ENCODE data around the gene C9orf72.

The C9orf72 gene

GRCh38 chr9:27586304-27586703 is 13.0 kb upstream of the C9orf72 start:
- Histone ChIP-seq H3K27me3 (no peaks in the 10 kb centered on the region), H3K9me3 (no peaks in the 10 kb centered on the region), H3K36me3 (no peaks in the 10 kb centered on the region), H3K4me1 (no peaks in the 10 kb centered on the region), H3K4me3 (ENCODE audit: low read depth, low read length) (no peak overlapping the region)
- TF ChIP-seq, protein P1, sequence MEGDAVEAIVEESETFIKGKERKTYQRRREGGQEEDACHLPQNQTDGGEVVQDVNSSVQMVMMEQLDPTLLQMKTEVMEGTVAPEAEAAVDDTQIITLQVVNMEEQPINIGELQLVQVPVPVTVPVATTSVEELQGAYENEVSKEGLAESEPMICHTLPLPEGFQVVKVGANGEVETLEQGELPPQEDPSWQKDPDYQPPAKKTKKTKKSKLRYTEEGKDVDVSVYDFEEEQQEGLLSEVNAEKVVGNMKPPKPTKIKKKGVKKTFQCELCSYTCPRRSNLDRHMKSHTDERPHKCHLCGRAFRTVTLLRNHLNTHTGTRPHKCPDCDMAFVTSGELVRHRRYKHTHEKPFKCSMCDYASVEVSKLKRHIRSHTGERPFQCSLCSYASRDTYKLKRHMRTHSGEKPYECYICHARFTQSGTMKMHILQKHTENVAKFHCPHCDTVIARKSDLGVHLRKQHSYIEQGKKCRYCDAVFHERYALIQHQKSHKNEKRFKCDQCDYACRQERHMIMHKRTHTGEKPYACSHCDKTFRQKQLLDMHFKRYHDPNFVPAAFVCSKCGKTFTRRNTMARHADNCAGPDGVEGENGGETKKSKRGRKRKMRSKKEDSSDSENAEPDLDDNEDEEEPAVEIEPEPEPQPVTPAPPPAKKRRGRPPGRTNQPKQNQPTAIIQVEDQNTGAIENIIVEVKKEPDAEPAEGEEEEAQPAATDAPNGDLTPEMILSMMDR (IDR thresholded peaks at IDR 0.05; ENCODE audit: low read depth, low read length), result no peak
- no peak for DNase-seq

DNA sequence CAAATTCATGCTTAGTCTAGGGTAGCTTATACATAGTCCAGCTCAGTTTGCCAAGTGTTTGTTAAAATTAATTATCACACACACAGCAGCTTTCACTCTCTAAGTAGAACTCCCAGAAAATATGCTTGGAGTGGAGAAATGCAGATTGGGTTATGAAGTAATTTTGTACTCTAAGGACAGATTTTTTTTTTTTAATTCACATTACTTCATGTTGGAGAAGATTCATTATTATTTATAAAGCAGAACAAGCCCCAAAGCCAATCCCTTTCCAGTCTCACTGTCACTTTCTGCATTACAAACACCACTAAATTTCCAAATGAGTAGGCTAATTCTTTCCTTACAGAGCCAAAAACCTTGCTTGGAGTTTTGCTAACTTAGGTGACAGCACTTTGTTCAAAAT is 11.7 kb upstream of the C9orf72 start:
- TF ChIP-seq, protein P1 (IDR thresholded peaks at IDR 0.05; ENCODE audit: low read depth, low read length), result no peak

GRCh38 chr9:27582794-27583193 is 9.5 kb upstream of the C9orf72 start:
- H3K9me3 ChIP-seq, result no peaks in the 10 kb centered on the region
- no peak for DNase-seq
- no peaks in the 10 kb centered on the region for H3K36me3 ChIP-seq
- no peaks in the 10 kb centered on the region for H3K27me3 ChIP-seq
- H3K4me1 ChIP-seq, result no peaks in the 10 kb centered on the region
- TF ChIP-seq, protein P1 (IDR thresholded peaks at IDR 0.05; ENCODE audit: low read depth, low read length), result no peak
- H3K4me3 ChIP-seq (ENCODE audit: low read depth, low read length), result no peak overlapping the region

More for the DNA sequence above, 11.7 kb upstream of the C9orf72 start:
- H3K9me3 ChIP-seq, result no peaks in the 10 kb centered on the region
- no peaks in the 10 kb centered on the region for H3K4me1 ChIP-seq
- no peak for DNase-seq
- no peaks in the 10 kb centered on the region for H3K36me3 ChIP-seq
- H3K4me3 ChIP-seq (ENCODE audit: low read depth, low read length), result no peak overlapping the region
- no peaks in the 10 kb centered on the region for H3K27me3 ChIP-seq

GRCh38 chr9:27581826-27582225 is 8.5 kb upstream of the C9orf72 start:
- Histone ChIP-seq H3K27me3 (no peaks in the 10 kb centered on the region), H3K9me3 (no peaks in the 10 kb centered on the region), H3K4me3 (ENCODE audit: low read depth, low read length) (no peak overlapping the region), H3K4me1 (no peaks in the 10 kb centered on the region), H3K36me3 (no peaks in the 10 kb centered on the region)
- TF ChIP-seq, protein P1 (IDR thresholded peaks at IDR 0.05; ENCODE audit: low read depth, low read length), result no peak
- no peak for DNase-seq

GRCh38 chr9:27573634-27574590 is 631 bp upstream of the C9orf72 start:
- Histone ChIP-seq H3K4me1 (no peaks in the 10 kb centered on the region), H3K27me3 (no peaks in the 10 kb centered on the region), H3K9me3 (no peaks in the 10 kb centered on the region), H3K36me3 (no peaks in the 10 kb centered on the region), H3K4me3 (ENCODE audit: low read depth, low read length) (peak overlapping the region; percentile 90)
- TF ChIP-seq, protein P1 (IDR thresholded peaks at IDR 0.05; ENCODE audit: low read depth, low read length), result no peak
- DNase-seq, result peak; percentile 94

DNA sequence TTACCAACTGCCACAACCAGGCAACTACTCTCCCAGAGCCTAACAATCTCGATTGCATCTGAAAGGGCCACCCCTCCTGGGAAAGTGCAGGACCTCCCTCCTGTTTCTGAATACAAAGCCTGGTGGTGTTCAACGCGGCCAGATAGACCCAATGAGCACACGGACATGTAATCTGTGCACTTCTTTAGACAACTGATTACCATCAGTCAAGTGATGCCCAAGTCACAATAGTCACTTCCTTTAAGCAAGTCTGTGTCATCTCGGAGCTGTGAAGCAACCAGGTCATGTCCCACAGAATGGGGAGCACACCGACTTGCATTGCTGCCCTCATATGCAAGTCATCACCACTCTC is 739 bp downstream of the C9orf72 start:
- H3K9me3 ChIP-seq, result no peaks in the 10 kb centered on the region
- H3K27me3 ChIP-seq, result no peaks in the 10 kb centered on the region
- peak; percentile 36 for DNase-seq
- peak overlapping the region; percentile 90 for H3K4me3 ChIP-seq (ENCODE audit: low read depth, low read length)
- H3K36me3 ChIP-seq, result no peaks in the 10 kb centered on the region
- TF ChIP-seq, protein P1 (IDR thresholded peaks at IDR 0.05; ENCODE audit: low read depth, low read length), result no peak
- H3K4me1 ChIP-seq, result peaks cover 2% of the 10 kb centered on the region; the same call in 1 of the 2 replicates
